Measurements from ENCODE around the gene ESYT3. TPM values are rescaled to one million over a fixed set of nuclear protein-coding genes. Genes with fewer than 3 reads are reported as not detected.

ESYT3 gene
- total and polyA plus RNA-seq, 2 of the 8 experiments (the other 6 are each of a cell fraction or from before 2014, with no cell fraction given), result 4.4 to 7.3 TPM

- Histone ChIP-seq H3K14ac (ENCODE audit: insufficient read length) (no peak overlapping the region), H2BK12ac (ENCODE audit: low read depth, low read length) (no peak overlapping the region), H3K4me1 (replicated peaks in 1 of 4; ENCODE audit: control insufficient read depth in 3 of 4, insufficient read depth in 4 of 4, low read length in 3 of 4) (peaks cover 5 to 25% (median 16%) of the 10 kb centered on the region in 4 experiments), H3K9me3 (ENCODE audit: insufficient read depth in 2 of 2, low read depth in 1 of 2, low read length in 1 of 2) (0 out of 4 replicates have a peak, but pooled peaks cover 0 to 4% of the 10 kb centered on the region in 2 experiments), H3K56ac (replicated peaks; ENCODE audit: insufficient read length, low read depth, low read length) (no peak overlapping the region), H3K23me2 (ENCODE audit: low read depth, low read length) (no peaks in the 10 kb centered on the region), H3K4me2 (ENCODE audit: insufficient read depth in 1 of 2, low read depth in 2 of 2, low read length in 2 of 2) (no peak overlapping the region), H3K9ac (replicated peaks in 1 of 4; ENCODE audit: extremely low read depth in 1 of 4, low read depth in 3 of 4, low read length in 3 of 4) (no peak overlapping the region), H4K8ac (ENCODE audit: extremely low read depth, insufficient read depth, low read length) (no peak overlapping the region), H2BK5ac (ENCODE audit: low read depth, low read length) (no peak overlapping the region), H3K27ac (ENCODE audit: low read depth, low read length) (no peak overlapping the region), H2AFZ (ENCODE audit: low read length) (no peak overlapping the region), H3K27me3 (replicated peaks in 1 of 4; ENCODE audit: control insufficient read depth in 3 of 4, extremely low read depth in 1 of 4, insufficient read depth in 3 of 4, low read length in 3 of 4) (no peaks in the 10 kb centered on the region; a peak in 1 of 7 replicates), H4K20me1 (replicated peaks in 1 of 2; ENCODE audit: control insufficient read depth in 1 of 2, insufficient read depth in 2 of 2, low read length in 2 of 2) (no peaks in the 10 kb centered on the region), H3K79me2 (ENCODE audit: control insufficient read depth in 1 of 2, insufficient read depth in 2 of 2, low read length in 2 of 2) (no peaks in the 10 kb centered on the region), H4K5ac (ENCODE audit: insufficient read length, low read depth, low read length) (no peak overlapping the region), H3K23ac (ENCODE audit: insufficient read length) (no peak overlapping the region), H3K4ac (replicated peaks; ENCODE audit: insufficient read length, low read depth, low read length) (no peak overlapping the region), H3K79me1 (ENCODE audit: low read depth, low read length) (no peaks in the 10 kb centered on the region), H2AK5ac (ENCODE audit: low read depth, low read length) (no peak overlapping the region), H2BK120ac (replicated peaks; ENCODE audit: low read depth, low read length) (no peak overlapping the region), H4K91ac (replicated peaks; ENCODE audit: insufficient read length, low read length) (no peak overlapping the region), H2BK20ac (ENCODE audit: low read length) (no peak overlapping the region), H2BK15ac (ENCODE audit: low read length) (no peak overlapping the region), H3K18ac (ENCODE audit: extremely low read depth, low read length) (no peak overlapping the region), H3K4me3 (ENCODE audit: extremely low read depth in 1 of 4, insufficient read depth in 2 of 4, low read depth in 3 of 4, low read length in 4 of 4) (no peak overlapping the region), H3K36me3 (ENCODE audit: control insufficient read depth in 2 of 4, insufficient read depth in 4 of 4, low read length in 3 of 4) (peaks cover 0 to 8% (median 2%) of the 10 kb centered on the region in 4 experiments; a peak in 1 of 8 replicates)
- WGBS, 2 experiments (ENCODE audit: extremely low coverage in 1 of 2, insufficient coverage in 1 of 2, insufficient read length in 1 of 2, insufficient replicate concordance in 2 of 2, low coverage in 1 of 2, low lambda C conversion rate in 2 of 2, missing lambda C conversion rate in 1 of 2), result 97% methylated on average over 2 of the region's 2 CpGs; no CpG with 5 or more reads in 1 of the 2 experiments
- FAIRE-seq (no peak), DNase-seq (ENCODE audit: low read depth in 1 of 2, low spot score in 2 of 2) (no peak)
- POLR2A ChIA-PET (ENCODE audit: partially characterized antibody), result no interaction called here
- CTCF ChIA-PET (ENCODE audit: partially characterized antibody), result interaction anchor here (1.4 to 4.6 kb wide), 3 partner anchors 10 to 74 kb away, joined by 3 to 37 read pairs (median 5); no protein-coding TSS in a partner anchor
- TF ChIP-seq EP300 (IDR thresholded peaks at IDR 0.05; ENCODE audit: borderline replicate concordance in 1 of 2, low read depth in 2 of 2, low read length in 2 of 2) (no peak), SP4 (IDR thresholded peaks at IDR 0.05; ENCODE audit: low read length) (no peak), JUN (IDR thresholded peaks at IDR 0.05; ENCODE audit: low read depth, low read length) (no peak), CBX8 (IDR thresholded peaks at IDR 0.05; ENCODE audit: borderline replicate concordance, low read depth, low read length) (no peak), RNF2 (IDR thresholded peaks at IDR 0.05; ENCODE audit: borderline replicate concordance, low read depth, low read length, missing control alignments, poor library complexity, severe bottlenecking) (no peak), KDM1A (IDR thresholded peaks at IDR 0.05; ENCODE audit: borderline replicate concordance, low read length) (no peak), RFX5 (IDR thresholded peaks at IDR 0.05; ENCODE audit: borderline replicate concordance, low read depth, low read length) (no peak), RAD21 (IDR thresholded peaks at IDR 0.05 in 1 of 2, conservative IDR thresholded peaks at IDR 0.05 in 1 of 2; ENCODE audit: low read depth in 2 of 2, low read length in 2 of 2) (no peak), TCF12 (IDR thresholded peaks at IDR 0.05; ENCODE audit: low read depth, low read length) (no peak), MAFK (IDR thresholded peaks at IDR 0.05; ENCODE audit: low read depth, low read length) (no peak), MAX (IDR thresholded peaks at IDR 0.05) (no peak)
- TF ChIP-seq, protein P1, sequence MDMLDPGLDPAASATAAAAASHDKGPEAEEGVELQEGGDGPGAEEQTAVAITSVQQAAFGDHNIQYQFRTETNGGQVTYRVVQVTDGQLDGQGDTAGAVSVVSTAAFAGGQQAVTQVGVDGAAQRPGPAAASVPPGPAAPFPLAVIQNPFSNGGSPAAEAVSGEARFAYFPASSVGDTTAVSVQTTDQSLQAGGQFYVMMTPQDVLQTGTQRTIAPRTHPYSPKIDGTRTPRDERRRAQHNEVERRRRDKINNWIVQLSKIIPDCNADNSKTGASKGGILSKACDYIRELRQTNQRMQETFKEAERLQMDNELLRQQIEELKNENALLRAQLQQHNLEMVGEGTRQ (IDR thresholded peaks at IDR 0.05; ENCODE audit: low read length), result no peak
Measured at GRCh38 chr3:138406606-138407005, 27.8 kb upstream of the ESYT3 start.

Measured in H1 (cell line).